Measurements from ENCODE around the gene PPARA.

Gene PPARA

GRCh38 chr22:46280999-46281623 lies 130.8 kb downstream of the PPARA start:
- DNase-seq: no peak

GRCh38 chr22:46281866-46282678 lies 131.7 kb downstream of the PPARA start:
- DNase-seq: no peak

GRCh38 chr22:46286006-46286405 lies 135.7 kb downstream of the PPARA start:
- DNase-seq: no peak

GRCh38 chr22:46286941-46287872 lies 136.9 kb downstream of the PPARA start:
- DNase-seq: no peak

- peak; percentile 70 for DNase-seq
Observed at GRCh38 chr22:46287873-46288751, 137.8 kb downstream of the PPARA start.

GRCh38 chr22:46288846-46289243 lies 138.5 kb downstream of the PPARA start:
- DNase-seq: no peak

GRCh38 chr22:46289244-46289891 lies 139.0 kb downstream of the PPARA start:
- DNase-seq: no peak

GRCh38 chr22:46290121-46290842 lies 140.0 kb downstream of the PPARA start:
- no peak for DNase-seq

- no peak for DNase-seq
Observed at GRCh38 chr22:46290843-46291785, 140.8 kb downstream of the PPARA start.

GRCh38 chr22:46292173-46292572 lies 141.8 kb downstream of the PPARA start:
- DNase-seq: no peak

GRCh38 chr22:46292732-46293131 lies 142.4 kb downstream of the PPARA start:
- no peak for DNase-seq
